Cortex of kidney (tissue), 1 donor: ENCODE results near the gene WRAP73.

ENCODE experiments used
- DNase-seq: peaks from one replicate; lab custom pipeline; 2025; lab: John Stamatoyannopoulos, UW

Gene WRAP73

GRCh38 chr1:3649342-3650247 lies at the start of gene WRAP73:
WRAP73 (minus strand) TSS chr1:3650103; CDS start chr1:3649999, 104 bp downstream.
- DNase-seq = no peak

DNA sequence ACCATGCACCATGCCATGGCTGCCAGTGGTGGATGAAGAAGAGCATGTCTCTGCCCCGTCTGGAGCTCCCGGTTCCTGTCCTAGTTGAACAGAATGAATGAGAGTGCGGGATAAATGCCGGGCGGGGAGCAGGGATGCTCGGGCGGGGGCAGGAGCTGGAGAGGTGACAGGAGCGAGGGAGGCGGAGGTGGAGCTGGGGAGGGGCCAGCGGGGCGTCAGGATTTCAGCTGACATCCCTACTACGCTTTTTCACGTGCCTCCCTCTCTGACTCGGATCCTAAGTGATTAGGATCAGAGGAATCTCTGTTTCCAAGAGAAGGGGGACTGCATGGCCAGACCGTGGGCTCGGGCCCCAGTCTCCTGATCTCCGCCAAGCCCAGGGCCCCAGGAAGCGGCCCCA lies 49.7 kb upstream of the WRAP73 start:
- no peak for DNase-seq

GRCh38 chr1:3698660-3699408 lies 48.9 kb upstream of the WRAP73 start:
- no peak for DNase-seq

GRCh38 chr1:3697810-3698209 lies 47.9 kb upstream of the WRAP73 start:
- no peak for DNase-seq

DNA sequence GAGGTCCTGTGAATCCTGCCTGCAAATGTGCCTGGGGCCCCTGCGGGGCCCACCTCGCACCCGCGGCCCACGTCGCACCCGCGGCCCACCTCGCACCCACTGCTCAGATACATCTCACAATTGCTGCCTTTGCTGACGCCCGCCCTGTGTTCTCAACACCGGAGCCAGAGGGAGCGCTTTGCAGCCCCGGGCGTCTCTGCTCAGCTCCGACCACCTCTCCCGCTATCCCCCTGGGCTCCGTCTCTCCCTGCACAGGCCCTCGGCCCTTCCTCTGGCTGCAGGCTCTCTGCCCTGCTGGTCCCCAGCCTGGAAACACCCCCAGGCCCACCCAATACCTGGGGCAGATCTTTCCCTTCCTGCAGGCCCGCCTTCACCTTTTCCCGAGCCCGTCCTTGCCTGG lies 47.2 kb upstream of the WRAP73 start:
- no peak for DNase-seq

DNA sequence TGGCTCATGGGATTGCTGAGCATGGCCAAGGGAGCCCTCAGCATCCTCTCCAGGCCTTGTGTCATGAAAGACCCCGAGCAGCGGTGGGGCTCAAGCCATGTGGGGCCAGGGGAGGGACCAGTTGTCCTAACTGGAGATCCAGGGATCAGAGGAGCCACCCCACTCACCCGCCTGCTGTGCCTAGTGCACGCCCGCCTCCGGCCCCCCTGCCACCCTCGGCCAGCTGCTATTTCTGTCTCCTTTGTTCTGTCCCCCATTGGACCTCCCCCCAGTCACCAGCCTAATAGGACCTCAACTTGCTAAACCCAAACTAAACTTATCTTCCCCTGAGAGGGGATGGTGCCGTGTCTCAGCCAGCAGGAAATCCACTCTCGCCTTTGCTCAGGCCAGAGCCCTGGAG lies 46.8 kb upstream of the WRAP73 start:
- DNase-seq = no peak

DNA sequence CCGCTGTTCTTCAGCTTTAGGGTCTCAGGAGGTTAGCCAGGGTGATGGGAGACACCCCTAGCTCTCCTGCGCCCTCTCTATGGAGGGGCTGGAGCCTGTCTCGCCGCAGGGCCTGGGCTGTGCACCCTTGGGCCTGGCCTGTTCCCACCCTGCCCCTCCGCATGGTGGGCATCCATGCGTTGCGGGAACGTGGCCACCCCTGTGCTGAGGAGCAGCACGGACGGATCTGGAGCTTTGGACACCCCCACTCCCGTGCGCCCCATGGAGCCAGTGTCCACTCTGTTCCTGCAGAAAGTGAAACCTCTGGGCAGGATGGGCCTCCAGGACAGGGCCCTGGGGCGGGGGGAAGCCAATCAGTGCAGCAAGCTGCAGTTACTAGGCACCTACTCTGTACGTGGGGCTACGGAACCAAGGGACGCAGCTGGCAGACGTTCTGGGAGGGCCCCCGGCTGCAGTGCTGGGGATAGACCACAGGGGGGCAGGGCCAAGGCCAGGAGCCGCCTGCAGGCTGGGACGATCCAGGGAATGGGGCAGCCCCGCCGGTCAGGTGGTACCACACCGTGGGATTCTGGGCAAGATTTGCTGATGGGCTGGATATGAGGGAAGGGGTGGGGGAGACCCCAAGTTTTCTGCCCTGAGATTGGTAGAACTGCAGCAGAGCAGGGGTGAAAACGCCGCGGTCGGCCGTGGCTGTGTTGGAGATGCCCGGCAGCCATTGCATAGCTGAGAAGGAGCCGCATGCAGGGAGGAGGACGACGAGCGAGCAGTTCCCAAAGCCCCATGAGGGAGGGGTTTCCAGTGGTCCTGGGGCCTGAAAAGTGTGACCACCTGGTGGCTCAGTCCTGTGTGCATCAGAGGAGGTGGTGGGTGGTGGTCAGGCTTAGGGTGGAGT lies 45.7 kb upstream of the WRAP73 start:
- DNase-seq = no peak

- no peak for DNase-seq
Measured at GRCh38 chr1:3693321-3693720, 43.4 kb upstream of the WRAP73 start.

DNA sequence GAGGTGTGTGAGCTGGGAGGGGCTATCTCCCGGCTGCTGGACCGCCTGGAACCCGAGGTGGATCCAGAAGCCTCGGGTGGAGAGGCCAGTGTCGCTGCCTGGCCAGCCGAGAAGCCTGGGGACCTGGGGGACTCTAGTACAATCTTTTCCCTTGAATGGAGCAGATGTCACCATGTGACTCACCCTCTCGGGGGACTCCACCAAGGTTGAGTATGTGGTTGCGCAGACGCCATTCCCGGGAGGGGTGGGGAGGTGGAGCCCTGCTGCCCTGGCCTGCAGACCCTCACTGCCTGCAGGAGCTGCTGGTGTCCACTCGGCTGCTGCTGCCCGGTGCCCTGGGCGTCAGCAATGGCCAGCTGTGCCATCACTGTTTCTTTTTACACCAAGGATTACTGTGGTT lies 42.7 kb upstream of the WRAP73 start:
- DNase-seq = no peak

DNA sequence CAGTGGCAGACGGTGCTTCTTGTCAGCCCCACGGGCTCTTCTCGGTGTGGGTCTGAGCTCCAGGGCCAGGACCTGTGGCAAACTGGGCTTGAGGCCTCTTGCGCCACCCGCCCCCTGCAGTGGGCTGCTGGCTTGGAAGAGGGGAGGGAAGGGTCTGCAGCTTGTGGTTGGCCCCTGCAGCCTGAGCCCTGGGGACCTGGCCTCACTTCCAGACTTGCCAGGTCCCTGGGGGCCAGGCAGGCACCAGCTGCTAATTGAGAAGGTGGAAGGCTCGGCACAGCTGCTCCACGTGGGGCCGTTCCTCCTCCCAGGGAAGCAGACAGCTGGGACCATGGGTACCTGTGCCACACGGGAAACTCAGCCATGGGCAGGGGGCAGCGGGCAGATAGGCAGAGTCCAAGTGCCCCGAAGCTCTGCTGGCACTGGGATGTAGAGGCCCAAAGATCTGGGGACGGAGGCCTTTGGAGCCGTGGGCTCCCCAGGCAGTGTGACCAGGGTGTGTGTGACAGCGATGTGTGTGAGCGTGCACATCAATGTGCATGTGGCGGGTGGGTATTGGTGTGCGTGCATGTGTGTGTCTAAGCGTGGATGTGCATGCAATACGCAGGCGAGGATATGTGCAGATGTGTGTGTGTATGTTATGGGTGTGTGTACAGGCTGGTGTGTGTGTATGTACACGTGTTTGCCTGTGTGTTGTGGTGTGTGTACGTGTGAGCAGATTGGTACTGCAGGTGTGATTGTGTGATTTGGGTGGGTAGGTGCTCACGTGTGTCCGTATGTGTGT lies 41.7 kb upstream of the WRAP73 start:
- no peak for DNase-seq

GRCh38 chr1:3690282-3691065 lies 40.6 kb upstream of the WRAP73 start:
- DNase-seq = no peak

DNA sequence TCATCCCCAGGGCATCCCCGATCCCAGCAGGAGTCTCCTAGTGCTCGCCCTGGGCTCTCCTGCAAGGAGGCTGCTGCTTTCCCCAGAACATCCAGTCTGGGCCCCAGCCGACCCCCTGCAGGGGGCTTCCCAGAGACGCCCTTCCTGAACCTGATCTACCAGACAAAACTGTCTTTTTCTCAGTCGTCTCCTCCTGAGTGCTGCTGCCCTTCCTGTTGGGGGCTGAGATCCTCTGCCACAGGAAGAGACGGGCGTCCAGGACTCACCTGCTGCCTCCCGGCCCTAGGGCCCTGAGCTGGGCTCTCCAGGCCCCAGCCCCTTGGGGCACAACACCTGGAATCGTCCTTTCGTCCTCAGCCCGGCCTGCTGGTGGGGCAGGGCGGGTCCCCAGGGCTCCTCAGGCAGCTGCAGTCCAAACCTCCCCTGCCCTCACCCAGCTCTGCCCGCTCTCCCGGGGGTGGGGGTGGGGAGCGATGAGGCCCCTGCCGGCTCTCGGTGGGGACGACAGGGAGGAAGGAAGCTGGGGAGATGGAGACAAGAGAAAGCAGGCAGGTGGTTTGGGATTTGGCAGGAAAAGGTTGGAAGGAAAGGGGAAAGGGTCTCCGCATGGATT lies 39.3 kb upstream of the WRAP73 start:
- DNase-seq = no peak

DNA sequence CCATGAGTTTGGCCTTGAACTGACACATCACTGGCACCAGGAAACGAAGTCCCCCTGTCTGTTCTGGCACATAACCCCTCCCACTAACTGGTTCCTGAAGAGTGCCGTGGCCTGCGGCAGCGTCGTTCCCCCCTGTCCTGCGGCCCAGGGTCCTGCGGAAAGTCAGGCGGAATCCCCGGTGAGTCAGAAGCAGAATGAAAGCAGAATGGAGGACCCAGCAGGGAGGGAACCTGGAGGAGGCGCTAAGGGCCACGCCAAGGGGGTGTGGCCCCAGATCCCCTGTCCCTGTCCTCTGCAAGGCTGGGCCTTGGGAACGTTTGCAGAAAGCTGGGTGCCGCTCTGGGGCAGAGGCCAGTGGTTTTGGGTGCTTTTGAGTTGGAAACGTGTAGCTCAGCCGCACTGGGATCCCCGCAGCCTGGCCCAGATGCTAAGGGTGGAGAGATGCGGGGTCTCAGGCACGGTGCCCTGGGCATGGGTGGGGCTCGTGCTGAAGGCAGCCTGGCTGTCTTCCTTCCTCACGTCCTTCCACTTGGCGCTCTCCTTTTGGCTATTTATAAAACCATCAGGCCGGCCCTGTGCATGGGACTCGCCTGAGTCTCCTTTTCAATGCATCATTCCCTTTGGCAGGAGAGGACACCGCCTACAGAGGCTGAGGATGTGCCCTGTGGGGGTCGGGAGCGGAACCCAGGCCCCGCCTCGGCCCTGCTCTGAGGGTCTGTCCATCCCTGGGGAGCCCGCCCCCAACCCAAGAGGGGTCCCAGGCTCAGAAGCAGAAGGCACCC lies 38.6 kb upstream of the WRAP73 start:
- no peak for DNase-seq

DNA sequence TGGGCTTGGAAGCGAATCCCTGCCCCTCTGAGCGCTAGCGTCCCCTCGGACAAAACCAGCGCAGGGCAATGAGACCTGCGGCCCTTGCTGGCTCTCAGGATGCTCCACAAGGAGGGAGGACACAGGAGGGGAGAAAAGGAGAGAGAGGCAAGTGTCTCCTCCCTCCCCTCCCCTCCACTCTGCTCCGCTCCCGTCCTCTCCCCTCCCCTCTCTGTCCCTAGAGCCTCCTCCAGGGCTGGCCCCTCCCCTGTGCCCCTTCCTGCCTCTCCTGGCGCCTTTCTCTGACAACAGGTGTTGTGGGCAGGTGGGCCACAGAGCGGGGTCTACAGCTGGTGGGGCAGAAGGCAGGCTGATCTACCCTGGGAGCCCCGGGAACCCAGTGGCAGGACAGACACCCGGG lies 37.6 kb upstream of the WRAP73 start:
- no peak for DNase-seq

DNA sequence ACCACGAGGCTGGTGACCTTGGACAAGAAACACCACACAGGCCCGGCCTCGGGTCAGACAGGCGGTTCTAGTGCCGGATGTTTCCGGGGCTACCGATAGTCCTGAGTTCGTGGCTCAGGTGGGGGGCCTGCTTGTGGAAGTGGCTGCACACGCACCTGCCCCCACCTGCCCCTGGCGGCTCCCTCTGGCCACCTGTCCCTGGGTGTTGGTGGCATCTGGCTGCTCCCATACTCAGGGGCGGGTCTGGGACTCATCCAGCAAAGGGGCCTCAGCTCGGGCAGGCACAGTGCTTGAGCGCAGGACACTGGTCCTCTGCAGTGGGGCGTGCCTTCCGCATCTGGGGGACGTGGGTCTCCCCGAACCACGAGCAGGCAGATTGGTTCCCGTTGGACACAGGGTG lies 36.0 kb upstream of the WRAP73 start:
- no peak for DNase-seq

- no peak for DNase-seq
Measured at GRCh38 chr1:3685222-3685621, 35.3 kb upstream of the WRAP73 start.

- no peak for DNase-seq
Measured at GRCh38 chr1:3683992-3684391, 34.1 kb upstream of the WRAP73 start.

GRCh38 chr1:3683197-3683596 lies 33.3 kb upstream of the WRAP73 start:
- no peak for DNase-seq
